Muscle of leg (tissue), 11 donors: Measurements from ENCODE around the gene ADAT1. TPM values are rescaled to one million over a fixed set of nuclear protein-coding genes. Genes with fewer than 3 reads are reported as not detected.
A peak's percentile ranks its signal among the peaks of the same experiment; 100 is the strongest.

Experiments
- DNase-seq: peaks from one replicate; pipeline ENCODE4 v3.0.0; 2013
- H3K27ac ChIP-seq: one replicate; pipeline ENCODE4 v1.5.1; 2013; ENCODE audit warnings: mild to moderate bottlenecking, low read length, control low read depth
- H3K27me3 ChIP-seq: one replicate; pipeline ENCODE4 v1.6.1; 2013; ENCODE audit warnings: low read length; ENCODE audit not compliant: control insufficient read depth, insufficient read depth
- H3K36me3 ChIP-seq: one replicate; pipeline ENCODE4 v1.6.1; 2013; ENCODE audit warnings: low read length; ENCODE audit not compliant: control insufficient read depth, insufficient read depth
- H3K4me1 ChIP-seq: one replicate; pipeline ENCODE4 v1.6.1; 2013; ENCODE audit warnings: low read length; ENCODE audit not compliant: control insufficient read depth, insufficient read depth
- H3K4me3 ChIP-seq: one replicate; pipeline ENCODE4 v1.5.1; 2013; ENCODE audit warnings: low read length, control low read depth
- H3K9me3 ChIP-seq: replicated peaks from 2 replicates; pipeline ENCODE4 v1.6.1; 2013; ENCODE audit warnings: low read depth, low read length; ENCODE audit not compliant: control insufficient read depth
- WGBS: methylation state at CpG from one replicate; pipeline ENCODE4 v1.1.5; 2013; ENCODE audit warnings: missing lambda C conversion rate; ENCODE audit not compliant: insufficient coverage; 5-methylcytosine and 5-hydroxymethylcytosine counted together
- polyA plus RNA-seq, 8 donors: library from polyadenylated mRNA; unstranded; fragments of 120-200 nt; gene quantifications; one replicate each; pipeline versions ENCODE4 v1.2.1 to v1.2.3, GENCODE V29; 2013; ENCODE audit warnings: inconsistent platforms in 1 of 8, low replicate concordance in 1 of 8; ENCODE audit not compliant: insufficient read length in 8 of 8, insufficient read depth in 1 of 8
- total RNA-seq: library from RNA; stranded (reverse); fragments of 120-200 nt; gene quantifications from one replicate; pipeline ENCODE4 v1.2.4, GENCODE V29; 2013

The ADAT1 gene
- total and polyA plus RNA-seq, 9 donors: 19.7 to 38.6 (median 28.0) TPM

DNA sequence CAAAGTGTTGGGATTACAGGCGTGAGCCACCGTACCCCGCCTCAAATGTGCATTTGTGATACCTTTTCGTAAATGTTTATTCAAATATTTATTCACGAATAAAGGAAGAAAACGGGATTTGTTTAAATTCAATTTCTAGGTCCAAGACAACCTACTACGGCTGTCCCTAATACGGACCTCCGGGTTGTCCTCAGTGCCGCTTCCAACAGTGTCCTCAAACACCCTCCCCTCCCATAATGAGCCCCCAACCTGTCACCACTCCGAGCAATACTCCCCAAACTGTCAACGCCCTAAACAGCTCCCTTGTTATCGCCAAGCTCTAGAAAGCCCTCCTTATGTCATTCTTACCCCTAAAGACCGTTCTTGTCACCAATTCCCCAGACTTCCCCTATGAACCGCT, 57.4 kb downstream of the ADAT1 start:
- no peaks in the 10 kb centered on the region for H3K9me3 ChIP-seq
- H3K36me3 ChIP-seq: peaks cover 32% of the 10 kb centered on the region
- no peak for DNase-seq
- H3K4me3 ChIP-seq: peak overlapping the region; percentile 95
- 3% methylated on average over 9 of the region's 15 CpGs for WGBS
- peak overlapping the region; percentile 74 for H3K27ac ChIP-seq
- no peaks in the 10 kb centered on the region for H3K27me3 ChIP-seq
- peaks cover 20% of the 10 kb centered on the region for H3K4me1 ChIP-seq

DNA sequence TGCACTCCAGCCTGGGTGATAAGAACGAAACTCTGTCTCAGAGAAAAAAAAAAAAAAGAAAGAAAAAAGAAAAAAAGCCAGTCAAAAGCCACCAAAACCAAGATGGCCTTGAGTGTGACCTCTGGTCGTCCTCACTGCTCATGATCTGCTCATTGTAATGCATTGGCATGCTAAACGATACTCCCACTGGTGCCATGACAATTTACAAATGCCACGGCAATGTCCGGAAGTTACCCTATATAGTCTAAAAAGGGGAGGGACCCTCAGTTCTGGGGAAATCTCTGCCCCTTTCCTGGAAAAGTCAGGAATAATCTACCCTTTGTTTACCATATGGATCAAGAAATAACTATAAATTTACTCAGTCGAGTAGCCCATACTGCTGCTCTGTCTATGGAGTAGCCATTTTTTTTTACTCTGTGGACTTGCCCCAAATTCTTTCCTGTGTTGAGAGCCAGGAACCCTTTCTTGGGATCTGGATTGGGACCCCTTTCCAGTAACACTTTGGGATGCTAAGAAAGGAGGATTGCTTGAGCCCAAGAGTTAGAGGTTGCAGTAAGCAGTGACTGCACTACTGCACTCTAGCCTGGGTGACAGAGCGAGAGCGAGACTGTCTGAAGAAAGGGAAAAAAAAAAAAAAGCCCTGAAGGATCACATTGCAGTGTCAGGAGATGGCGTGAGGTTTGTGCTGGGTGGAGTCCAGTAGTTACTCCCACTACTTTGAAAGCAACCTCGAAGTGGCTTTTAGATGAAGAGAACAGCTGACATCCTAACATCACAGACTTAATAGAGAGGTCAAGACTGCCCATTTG, 63.3 kb downstream of the ADAT1 start:
- H3K27me3 ChIP-seq: no peaks in the 10 kb centered on the region
- H3K4me1 ChIP-seq: peaks cover 18% of the 10 kb centered on the region
- WGBS: 67% methylated on average over 3 of the region's 10 CpGs
- H3K4me3 ChIP-seq: no peak overlapping the region
- peak overlapping the region; percentile 70 for H3K27ac ChIP-seq
- H3K9me3 ChIP-seq: no peaks in the 10 kb centered on the region
- DNase-seq: peak; percentile 79
- no peaks in the 10 kb centered on the region for H3K36me3 ChIP-seq

- H3K4me1 ChIP-seq: peaks cover 18% of the 10 kb centered on the region
- 95% methylated on average over 2 of the region's 2 CpGs for WGBS
- no peak for DNase-seq
- H3K36me3 ChIP-seq: no peaks in the 10 kb centered on the region
- H3K27me3 ChIP-seq: no peaks in the 10 kb centered on the region
- H3K4me3 ChIP-seq: no peak overlapping the region
- H3K9me3 ChIP-seq: no peaks in the 10 kb centered on the region
- H3K27ac ChIP-seq: no peak overlapping the region
Measured at GRCh38 chr16:75558846-75559401, 64.2 kb downstream of the ADAT1 start.

DNA sequence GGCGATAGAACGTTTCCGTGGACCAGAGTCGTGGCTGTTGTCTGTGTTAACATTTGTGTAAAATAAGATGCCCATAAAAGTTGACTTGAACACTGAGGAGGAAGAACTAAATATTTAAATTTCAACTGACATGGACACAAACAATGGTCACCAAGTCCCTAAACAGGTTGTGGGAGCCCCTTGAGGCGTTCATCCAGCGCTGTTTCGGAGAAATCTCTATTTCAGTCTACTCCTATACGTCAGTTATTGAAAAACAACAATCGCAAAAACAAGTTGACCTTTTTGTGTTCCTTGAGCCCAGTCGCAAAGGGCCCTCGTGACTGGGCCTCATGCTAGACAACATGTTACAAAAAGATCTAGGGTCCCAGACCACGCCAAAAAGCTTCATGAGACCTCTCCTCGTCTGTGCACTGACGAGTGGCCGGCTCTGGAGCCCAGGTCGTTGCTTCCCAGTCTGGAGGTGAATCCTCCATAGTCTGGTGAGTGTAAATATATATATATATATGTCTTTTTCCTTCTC, 66.6 kb downstream of the ADAT1 start:
- H3K9me3 ChIP-seq: no peaks in the 10 kb centered on the region
- no peaks in the 10 kb centered on the region for H3K27me3 ChIP-seq
- WGBS: 19% methylated on average over 12 of the region's 16 CpGs
- no peaks in the 10 kb centered on the region for H3K36me3 ChIP-seq
- H3K4me1 ChIP-seq: peaks cover 18% of the 10 kb centered on the region
- H3K27ac ChIP-seq: peak overlapping the region; percentile 91
- DNase-seq: no peak
- peak overlapping the region; percentile 58 for H3K4me3 ChIP-seq

GRCh38 chr16:75555707-75556430, 67.2 kb downstream of the ADAT1 start, which contains the start of gene TMEM231:
TMEM231 (minus strand) TSS chr16:75556252; CDS start chr16:75556209, 43 bp downstream.
- peak within 1 kb of the TSS; percentile 91 for H3K27ac ChIP-seq
- no peaks in the 10 kb centered on the region for H3K9me3 ChIP-seq
- H3K4me3 ChIP-seq: peak within 1 kb of the TSS; percentile 58
- peaks cover 18% of the 10 kb centered on the region for H3K4me1 ChIP-seq
- WGBS: under 1% methylated on average over 75 of the region's 75 CpGs
- H3K27me3 ChIP-seq: no peaks in the 10 kb centered on the region
- DNase-seq: peak; percentile 98
- H3K36me3 ChIP-seq: no peaks in the 10 kb centered on the region

DNA sequence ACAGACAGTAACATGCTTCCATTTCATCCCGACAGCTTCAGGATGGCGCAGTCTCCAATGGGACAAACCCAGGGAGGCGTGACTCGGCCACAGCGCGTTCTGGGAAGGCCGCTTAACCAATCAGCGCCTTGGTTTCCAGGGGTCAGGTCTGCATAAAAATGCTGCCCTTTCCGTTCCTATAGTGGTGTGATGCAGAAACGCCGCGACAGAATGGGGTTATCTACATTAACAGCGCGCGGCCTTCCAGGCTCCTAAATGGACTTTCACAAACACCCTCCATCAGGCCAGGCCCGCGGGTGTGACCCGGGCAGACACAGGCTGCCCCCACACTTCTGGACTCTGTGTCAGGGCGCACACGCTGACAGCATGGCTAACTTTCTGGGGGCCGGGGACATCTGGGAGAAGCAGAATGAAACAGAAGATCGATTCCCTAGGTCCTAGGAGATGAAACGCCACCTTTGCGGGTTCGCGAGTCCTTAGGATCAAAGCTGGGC, 67.8 kb downstream of the ADAT1 start:
- Histone ChIP-seq H3K4me3 (peak overlapping the region; percentile 58), H3K9me3 (no peaks in the 10 kb centered on the region), H3K27me3 (no peaks in the 10 kb centered on the region), H3K36me3 (no peaks in the 10 kb centered on the region), H3K4me1 (peaks cover 18% of the 10 kb centered on the region), H3K27ac (peak overlapping the region; percentile 91)
- 0% methylated on average over 22 of the region's 26 CpGs for WGBS
- peak; percentile 96 for DNase-seq

- Histone ChIP-seq H3K36me3 (no peaks in the 10 kb centered on the region), H3K27me3 (no peaks in the 10 kb centered on the region), H3K4me3 (no peak overlapping the region), H3K9me3 (no peaks in the 10 kb centered on the region), H3K4me1 (peaks cover 14% of the 10 kb centered on the region), H3K27ac (peak overlapping the region; percentile 45)
- peak; percentile 22 for DNase-seq
- WGBS: 100% methylated on average over 1 of the region's 2 CpGs
Measured at GRCh38 chr16:75552951-75553350, 70.1 kb downstream of the ADAT1 start.

DNA sequence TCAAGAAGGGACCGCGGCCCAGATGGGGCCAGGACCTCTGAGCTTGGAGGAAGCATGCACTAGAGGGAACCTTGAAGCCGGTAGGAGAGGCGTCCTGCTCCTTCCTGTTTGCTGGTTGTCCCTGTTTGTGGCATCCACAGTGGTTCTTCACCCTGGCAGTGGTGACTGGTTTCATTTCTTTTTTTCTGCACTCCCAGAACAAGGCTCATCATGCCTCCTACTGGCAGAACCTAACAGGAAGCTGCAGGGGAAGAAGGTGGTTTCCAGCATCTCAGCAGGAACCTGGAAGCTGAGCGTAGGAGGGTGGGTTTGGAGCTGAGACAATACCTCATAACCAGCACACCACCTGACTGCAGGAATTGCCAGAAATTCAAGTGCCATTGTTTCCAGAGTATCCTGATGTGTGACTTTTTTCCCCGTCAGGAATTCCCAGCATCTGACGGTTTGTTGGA, 72.8 kb downstream of the ADAT1 start:
- no peaks in the 10 kb centered on the region for H3K9me3 ChIP-seq
- peaks cover 1% of the 10 kb centered on the region for H3K4me1 ChIP-seq
- no peak overlapping the region for H3K4me3 ChIP-seq
- H3K27ac ChIP-seq: peak overlapping the region; percentile 69
- peak; percentile 71 for DNase-seq
- H3K27me3 ChIP-seq: no peaks in the 10 kb centered on the region
- WGBS: 63% methylated on average over 2 of the region's 7 CpGs
- no peaks in the 10 kb centered on the region for H3K36me3 ChIP-seq
